Loucy (cell line): Measurements from ENCODE around the gene APBA1.

Experiments used
- EZH2phosphoT487 ChIP-seq: fragments of 200-600 bp; IDR thresholded peaks from 2 replicates; pipeline ENCODE4 v1.6.1; 2018; ENCODE audit warnings: antibody characterized with exemption, mild to moderate bottlenecking, moderate library complexity, borderline replicate concordance
- TF ChIP-seq, protein P1 (sequence below): fragments of 200-600 bp; sonication (generic); conservative IDR thresholded peaks from 2 replicates; pipeline ENCODE4 v1.5.1; 2014; ENCODE audit warnings: mild to moderate bottlenecking, antibody characterized with exemption, low read length

DNA sequence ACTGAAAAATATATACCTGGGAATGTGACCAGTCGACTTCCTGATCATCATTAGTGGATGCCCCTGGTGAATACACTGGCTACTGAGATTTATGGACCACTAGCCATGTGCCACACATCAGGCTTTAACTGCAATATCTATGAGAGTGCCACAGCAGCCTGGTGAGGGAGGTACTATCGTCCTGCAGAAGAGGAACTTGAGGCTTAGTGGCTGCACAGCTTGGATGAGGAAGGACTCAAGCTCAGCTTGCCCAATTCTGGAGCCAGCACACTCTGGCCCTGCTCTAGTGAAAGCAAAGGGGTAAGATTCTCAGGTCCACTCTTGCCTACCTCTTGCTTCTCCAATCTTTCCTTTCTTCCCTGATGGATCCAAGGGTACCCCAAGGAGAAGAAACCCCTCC lies 217.8 kb downstream of the APBA1 start:
- TF ChIP-seq EZH2phosphoT487, result no peak
- TF ChIP-seq, protein P1, sequence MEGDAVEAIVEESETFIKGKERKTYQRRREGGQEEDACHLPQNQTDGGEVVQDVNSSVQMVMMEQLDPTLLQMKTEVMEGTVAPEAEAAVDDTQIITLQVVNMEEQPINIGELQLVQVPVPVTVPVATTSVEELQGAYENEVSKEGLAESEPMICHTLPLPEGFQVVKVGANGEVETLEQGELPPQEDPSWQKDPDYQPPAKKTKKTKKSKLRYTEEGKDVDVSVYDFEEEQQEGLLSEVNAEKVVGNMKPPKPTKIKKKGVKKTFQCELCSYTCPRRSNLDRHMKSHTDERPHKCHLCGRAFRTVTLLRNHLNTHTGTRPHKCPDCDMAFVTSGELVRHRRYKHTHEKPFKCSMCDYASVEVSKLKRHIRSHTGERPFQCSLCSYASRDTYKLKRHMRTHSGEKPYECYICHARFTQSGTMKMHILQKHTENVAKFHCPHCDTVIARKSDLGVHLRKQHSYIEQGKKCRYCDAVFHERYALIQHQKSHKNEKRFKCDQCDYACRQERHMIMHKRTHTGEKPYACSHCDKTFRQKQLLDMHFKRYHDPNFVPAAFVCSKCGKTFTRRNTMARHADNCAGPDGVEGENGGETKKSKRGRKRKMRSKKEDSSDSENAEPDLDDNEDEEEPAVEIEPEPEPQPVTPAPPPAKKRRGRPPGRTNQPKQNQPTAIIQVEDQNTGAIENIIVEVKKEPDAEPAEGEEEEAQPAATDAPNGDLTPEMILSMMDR, result no peak
